NT2/D1 (cell line): ENCODE measurements around the gene ARRB1.

Source experiments
- SUZ12 ChIP-seq: IDR thresholded peaks from 2 replicates; pipeline ENCODE4 v1.6.1; 2011; ENCODE audit not compliant: insufficient read length, insufficient read depth; ENCODE audit errors: extremely low read depth
- YY1 ChIP-seq: IDR thresholded peaks from 2 replicates; pipeline ENCODE4 v1.6.1; 2011; ENCODE audit not compliant: insufficient read length, insufficient read depth
- ZNF274 ChIP-seq: IDR thresholded peaks from 2 replicates; pipeline ENCODE4 v1.6.1; 2011; ENCODE audit warnings: mild to moderate bottlenecking, low read depth, low read length

DNA sequence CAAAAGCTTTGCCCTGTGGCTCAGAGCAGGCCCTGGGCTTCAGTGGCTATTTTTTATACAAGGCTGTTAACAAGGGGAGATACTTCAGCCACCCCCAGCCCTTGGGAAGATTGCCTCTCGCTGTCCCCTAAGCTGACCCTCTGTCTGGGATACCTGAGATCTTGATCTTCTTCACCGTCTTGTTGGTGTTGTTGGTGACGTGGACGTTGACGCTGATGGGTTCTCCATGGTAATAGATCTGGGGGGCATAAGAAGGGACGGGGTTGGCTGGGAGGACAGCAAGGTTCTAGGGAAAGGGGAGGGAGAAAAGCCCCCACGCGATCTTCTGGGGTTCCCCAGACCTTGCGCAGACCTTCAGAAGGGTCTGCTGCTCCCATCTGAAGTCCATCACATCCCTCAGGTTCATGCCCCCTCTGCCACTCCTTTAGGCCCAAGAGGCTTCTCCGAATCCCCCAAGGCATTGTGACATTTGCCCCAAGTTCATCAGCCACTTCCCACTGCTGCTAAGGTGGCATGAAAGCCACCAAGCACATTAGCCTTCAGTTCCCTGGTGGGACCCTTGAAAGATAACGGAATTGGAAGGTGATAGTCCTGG is 74.2 kb downstream of the ARRB1 start:
- TF ChIP-seq ZNF274 (no peak), SUZ12 (no peak), YY1 (no peak)
